HG02610 (cell line): ENCODE measurements around the gene HYDIN.
"Not testable (repeated sequence)": the region's sequence is repeated elsewhere in the genome, so short reads cannot be mapped to it uniquely, and the experiment has no call there.

Experiments
- ATAC-seq: cut with Tn5 transposase; IDR thresholded peaks from one replicate; pipeline ENCODE4 v1.9.1; 2021; ENCODE audit warnings: mild to moderate bottlenecking, moderate library complexity; ENCODE audit not compliant: unreplicated experiment

HYDIN gene

GRCh38 chr16:71226229-71227141, 4.0 kb downstream of the HYDIN start:
- ATAC-seq, result no peak

GRCh38 chr16:71225145-71225544, 5.4 kb downstream of the HYDIN start:
- ATAC-seq, result no peak

- no peak for ATAC-seq
Observed at GRCh38 chr16:71218306-71218963, 12.1 kb downstream of the HYDIN start.

DNA sequence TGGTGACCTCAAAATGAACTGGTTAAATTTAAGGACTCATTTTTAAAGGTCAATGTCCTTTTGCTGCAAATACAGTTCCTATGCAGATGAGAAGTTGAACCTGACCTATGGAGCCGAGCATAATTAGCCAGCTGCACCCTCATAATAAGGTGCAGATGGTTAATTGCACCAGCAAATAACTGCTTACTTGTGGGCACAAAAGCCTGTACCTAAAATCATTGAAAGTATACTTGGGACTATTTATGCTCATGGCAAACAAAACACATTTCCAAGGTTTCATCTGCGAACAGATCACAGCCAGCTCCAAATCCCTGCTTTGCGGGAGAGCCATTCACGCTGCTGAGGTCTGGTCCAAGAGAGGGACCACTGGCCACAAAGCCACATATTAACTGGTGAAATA, 13.0 kb downstream of the HYDIN start:
- ATAC-seq, result no peak

DNA sequence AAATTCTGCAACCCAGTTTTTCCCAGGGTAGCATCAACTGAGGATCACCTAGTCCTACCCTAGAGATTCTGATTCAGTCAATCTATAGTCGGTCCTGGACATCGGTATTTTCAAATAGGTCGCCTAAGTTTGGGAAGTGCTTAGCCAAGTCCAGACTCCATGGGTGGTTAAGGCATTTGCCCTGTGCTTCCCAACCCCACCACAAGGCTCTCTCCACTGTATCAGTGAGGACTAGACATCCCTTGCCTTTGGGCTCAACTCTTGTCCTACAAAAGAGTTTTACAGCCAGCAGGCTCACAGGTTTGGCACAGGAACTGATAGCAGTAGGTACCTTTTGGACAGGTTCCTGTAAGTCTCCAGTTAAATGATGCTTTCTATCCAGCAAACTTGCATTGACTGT, 13.8 kb downstream of the HYDIN start:
- ATAC-seq, result no peak

DNA sequence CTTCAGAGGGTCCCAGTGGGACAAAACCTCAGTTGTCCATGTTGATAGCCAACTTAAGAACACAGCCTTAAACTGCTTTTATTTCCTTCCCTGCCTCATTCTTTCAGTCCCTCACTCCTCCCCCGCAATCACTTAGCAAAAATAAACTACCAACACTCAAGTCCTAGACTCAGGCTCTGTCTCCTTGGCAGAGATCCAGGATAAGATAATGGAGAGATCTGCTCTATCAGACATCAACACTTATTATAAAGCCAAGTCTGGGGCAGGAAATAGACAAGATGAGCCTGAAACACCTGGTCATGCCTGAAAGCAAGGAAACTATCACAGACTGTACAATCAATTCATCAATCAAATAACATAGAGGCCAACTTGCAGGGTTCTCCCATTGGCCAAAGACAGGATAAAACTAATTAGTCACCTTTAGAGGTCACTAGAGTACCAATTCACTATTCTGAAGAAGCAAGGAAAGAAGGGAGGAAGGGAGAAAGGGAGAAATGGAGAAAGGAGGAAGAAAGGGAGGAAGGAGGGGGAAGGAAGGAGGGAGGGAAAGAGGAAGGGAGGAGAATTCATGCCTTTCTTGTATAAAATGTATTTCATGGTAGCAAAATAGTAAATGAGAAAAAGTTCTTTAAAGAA, 15.7 kb downstream of the HYDIN start:
- ATAC-seq, result no peak

DNA sequence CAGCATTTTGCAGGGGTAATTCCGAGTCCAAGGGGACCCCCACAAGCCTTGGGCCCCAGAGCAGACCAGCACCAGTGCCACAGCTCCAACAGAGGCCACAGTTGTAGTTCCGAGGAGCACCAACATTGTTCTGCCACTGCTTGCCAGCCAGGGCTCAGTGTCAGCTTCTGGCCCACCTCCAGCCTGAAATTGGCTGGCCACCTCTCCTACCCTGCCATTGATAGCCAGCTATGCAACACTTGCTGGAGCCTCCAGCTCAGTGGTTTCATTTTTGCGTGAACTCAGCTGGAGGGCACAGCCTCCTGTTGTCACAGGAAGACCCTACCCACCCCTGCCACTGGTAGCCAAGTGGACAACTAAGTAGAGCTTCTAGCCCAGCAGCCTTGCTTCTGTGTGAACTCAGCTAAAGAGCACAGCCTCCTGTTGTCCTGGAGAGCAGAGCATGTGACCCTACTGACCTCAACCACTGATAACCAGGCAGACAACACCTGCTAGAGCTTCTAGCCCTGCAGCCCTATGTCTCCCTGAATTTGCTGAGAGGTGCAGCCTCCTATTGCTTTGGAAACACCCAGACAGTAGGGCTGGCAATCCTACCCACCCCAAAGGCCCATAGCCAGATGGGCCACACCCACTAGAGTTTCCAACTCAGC, 24.9 kb downstream of the HYDIN start:
- ATAC-seq, result no peak

GRCh38 chr16:71203631-71204030, 26.9 kb downstream of the HYDIN start:
- ATAC-seq, result no peak

DNA sequence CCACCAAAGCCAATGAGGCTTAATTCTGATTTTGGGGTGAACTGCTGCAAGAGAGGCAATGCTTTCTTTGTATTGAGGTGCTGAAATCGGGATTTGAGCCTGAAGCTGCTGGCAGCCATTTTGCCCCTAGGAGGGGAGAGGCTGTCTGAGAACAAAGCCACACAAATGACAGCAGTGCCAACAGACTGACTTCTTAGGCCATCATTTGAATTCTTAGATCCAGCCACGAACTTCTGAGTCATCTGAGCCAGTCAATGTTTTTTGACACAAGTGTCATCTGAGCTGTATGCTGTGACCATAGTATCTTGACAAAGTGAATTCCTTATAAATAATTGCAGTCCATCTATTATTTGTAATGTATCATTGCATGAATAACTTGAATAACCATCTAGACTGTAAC, 29.0 kb downstream of the HYDIN start:
- ATAC-seq, result no peak

DNA sequence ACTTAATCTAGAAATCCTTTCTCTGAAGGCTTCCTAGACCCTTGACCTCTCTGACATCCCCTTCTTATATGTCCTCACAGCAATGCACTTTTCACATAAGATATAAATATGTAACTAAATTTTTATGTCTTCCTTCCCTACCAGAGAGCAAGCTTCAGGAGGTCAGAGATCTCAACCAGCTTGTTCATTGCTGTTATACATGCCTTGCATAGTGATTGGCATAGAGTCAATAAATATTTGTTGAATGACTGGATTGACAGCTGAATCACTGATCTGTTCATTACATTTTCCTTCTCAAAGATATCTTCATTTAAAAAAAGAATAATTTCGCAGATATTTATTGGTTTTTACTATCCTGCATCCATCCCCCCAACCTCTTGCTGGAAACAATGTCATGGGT, 29.5 kb downstream of the HYDIN start:
- ATAC-seq, result no peak

DNA sequence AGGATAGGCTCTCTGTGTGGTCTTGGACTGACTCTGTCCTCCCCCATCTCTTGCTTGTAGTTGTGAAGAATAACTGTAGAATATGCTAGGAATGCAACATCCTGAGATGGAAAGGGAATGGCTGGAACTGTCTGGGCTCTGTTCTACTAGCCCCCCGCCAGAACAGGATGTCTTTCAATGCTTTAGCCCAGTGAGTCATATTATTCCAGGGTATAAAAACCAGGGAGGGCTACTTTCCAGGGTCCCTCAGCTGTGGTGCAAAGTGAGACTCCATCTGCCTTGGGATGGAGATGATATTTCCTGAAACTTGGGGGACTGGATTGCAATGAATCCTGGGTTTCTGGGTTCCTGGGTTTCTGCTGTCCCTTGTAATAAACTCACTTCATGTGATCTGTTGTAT, 32.1 kb downstream of the HYDIN start:
- ATAC-seq, result no peak

GRCh38 chr16:71192387-71192786, 38.1 kb downstream of the HYDIN start:
- ATAC-seq, result no peak

- no peak for ATAC-seq
Observed at GRCh38 chr16:71188956-71189712, 41.4 kb downstream of the HYDIN start.

DNA sequence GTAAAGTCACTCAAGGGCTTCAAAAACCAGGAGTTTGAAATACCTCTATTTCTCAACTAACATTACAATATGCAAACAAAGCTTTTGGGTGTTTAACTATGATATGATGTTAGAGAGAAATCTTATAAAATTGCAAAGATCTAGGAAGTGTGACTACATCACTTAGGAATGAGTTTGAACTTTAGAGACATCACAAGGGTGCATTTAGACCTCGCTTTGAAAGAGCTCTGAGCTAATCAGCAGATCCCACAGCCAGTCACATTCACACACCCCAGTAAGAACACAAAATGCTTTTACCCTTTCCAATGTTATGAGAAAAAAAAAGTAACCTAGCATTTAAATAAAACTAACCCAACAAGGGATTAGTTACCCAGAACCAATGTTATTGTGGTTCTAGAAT, 45.2 kb downstream of the HYDIN start:
- no peak for ATAC-seq

- ATAC-seq, result no peak
Observed at GRCh38 chr16:71179569-71179968, 51.0 kb downstream of the HYDIN start.

DNA sequence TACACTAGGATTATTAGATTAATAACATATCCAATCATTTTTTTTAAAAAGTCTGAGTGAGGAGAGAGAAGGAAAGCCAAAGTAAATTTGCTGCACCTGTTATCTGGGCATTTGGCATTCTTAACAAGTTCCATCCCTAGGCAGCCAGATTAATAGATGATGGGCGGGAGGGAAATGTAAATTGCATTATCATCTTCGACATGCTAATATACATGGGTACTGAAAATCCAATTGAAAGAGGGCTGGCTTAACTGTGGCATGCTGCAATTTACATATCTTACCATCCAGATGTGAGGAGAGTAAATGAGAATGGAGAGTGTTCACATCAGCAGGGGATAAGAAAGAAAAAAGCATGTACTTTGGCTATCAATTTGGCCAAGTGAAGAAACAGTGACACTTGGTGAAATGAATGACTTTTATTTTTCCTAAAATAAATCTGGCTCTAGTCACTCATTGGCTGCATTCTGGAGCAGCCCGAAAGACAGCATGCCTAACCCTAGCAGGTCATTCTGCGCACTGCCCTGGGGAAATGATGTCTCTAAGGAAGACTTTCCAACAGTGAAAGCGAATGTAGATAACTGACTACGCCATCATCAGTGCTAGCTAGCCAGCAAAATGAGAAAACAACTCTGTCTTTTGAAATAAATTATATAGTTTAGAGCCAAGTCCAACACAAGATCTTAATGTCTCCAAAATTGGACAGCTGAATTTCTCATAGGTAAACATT, 57.9 kb downstream of the HYDIN start:
- no peak for ATAC-seq

DNA sequence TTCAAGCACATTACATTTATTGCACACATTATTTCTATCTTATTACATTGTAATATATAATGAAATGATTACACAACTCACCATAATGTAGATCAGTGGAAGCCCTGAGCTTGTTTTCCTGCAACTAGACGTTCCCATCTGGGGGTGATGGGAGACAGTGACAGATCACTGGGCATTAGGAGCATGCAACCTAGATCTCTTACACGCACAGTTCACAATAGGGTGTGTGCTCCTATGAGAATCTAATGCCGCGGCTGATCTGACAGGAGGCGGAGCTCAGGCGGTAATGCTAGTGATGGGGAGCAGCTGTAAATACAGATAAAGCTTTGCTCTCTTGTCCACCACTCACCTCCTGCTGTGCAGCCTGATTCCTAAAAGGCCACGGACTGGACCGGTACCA, 69.5 kb downstream of the HYDIN start:
- not testable (repeated sequence) for ATAC-seq

DNA sequence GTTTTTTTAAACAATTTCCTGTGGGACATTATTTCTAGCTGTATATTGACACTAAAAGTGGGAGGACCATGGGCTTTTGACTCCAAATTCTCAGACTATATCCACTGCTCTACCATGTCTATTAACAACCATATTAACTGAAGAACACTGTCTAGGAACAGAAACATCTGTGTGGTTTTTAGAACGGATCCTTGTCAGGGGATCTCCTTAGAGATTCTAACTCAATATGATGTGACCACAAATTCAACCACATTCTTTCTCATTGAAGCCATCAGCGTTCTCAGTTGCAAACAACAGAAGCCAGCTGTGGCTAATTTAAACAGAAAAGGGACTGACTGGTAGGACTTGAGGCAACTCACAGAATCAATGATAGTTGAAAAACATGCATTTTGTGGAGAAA, 73.2 kb downstream of the HYDIN start:
- ATAC-seq, result not testable (repeated sequence)

DNA sequence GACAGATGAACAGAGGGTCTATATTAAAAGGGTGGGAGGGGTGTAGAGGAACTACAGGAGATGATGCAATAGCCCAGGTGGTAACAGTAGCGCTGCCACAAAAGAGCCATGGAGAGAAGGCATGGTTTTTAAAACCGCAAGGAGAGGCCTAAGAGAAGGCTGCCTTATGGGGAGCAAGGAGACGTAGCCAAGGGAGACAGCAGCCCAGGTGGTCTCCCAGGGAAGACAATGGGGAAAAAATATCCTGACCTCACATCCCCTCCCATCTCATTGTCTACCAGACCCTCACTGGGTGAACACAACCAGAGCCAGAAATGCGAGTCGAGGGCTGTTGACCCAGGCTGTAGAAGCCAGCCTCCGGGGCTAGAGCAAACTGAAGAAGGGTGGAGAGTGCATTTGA, 77.2 kb downstream of the HYDIN start:
- not testable (repeated sequence) for ATAC-seq

DNA sequence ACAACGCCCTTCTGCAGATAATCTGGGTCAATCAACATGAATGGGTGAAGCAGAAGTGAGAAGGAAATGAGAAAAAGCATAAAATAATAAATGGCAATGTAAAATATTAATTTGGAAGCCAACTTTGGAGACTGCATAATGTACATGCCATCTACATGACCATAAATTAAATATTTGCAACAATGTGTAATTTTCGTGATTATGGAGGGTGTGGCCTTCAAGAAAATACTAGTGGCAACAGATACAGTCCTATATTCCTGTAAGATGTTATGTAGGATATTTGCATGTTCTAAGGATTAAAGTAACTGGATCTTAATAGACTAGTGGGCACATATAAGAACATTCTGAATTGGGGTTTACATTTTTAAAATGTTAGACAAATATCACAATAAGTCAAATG, 78.9 kb downstream of the HYDIN start:
- not testable (repeated sequence) for ATAC-seq
